Mesothelial cell of epicardium (in vitro differentiated cells): ENCODE results near the gene FYN. TPM values are rescaled to one million over a fixed set of nuclear protein-coding genes. Genes with fewer than 3 reads are reported as not detected.

Source experiments
- DNase-seq, 2 experiments: peaks; one replicate each; pipeline ENCODE4 v3.0.0; 2021; ENCODE audit warnings: low spot score in 2 of 2; ENCODE audit not compliant: unreplicated experiment in 2 of 2
- H3K27ac Mint-ChIP-seq: 2 replicates; pipeline ENCODE4 v1.8.0; 2021; ENCODE audit warnings: mixed read lengths
- H3K27me3 Mint-ChIP-seq: 2 replicates; pipeline ENCODE4 v1.8.0; 2021; ENCODE audit warnings: low read depth, mixed read lengths
- H3K36me3 Mint-ChIP-seq: 2 replicates; pipeline ENCODE4 v1.8.0; 2021; ENCODE audit warnings: mixed read lengths
- H3K4me1 Mint-ChIP-seq: 2 replicates; pipeline ENCODE4 v1.8.0; 2021; ENCODE audit warnings: mixed read lengths
- H3K4me3 Mint-ChIP-seq: 2 replicates; pipeline ENCODE4 v1.8.0; 2021; ENCODE audit warnings: mild to moderate bottlenecking, moderate library complexity, mixed read lengths
- H3K9me3 Mint-ChIP-seq: 2 replicates; pipeline ENCODE4 v1.8.0; 2021; ENCODE audit warnings: mixed read lengths
- CTCF ChIP-seq: fragments of 200-600 bp; sonication (generic); IDR thresholded peaks from one replicate; pipeline ENCODE4 v1.5.0; 2021; ENCODE audit warnings: antibody characterized with exemption; ENCODE audit not compliant: unreplicated experiment
- total RNA-seq: library from RNA; stranded (reverse); gene quantifications from 3 replicates; pipeline ENCODE4 v1.2.1, GENCODE V29; 2021

Gene FYN
- total RNA-seq, 1 donor from 2014 or later, result 115 TPM

- Mint-ChIP-seq H3K27me3 (no peaks in the 10 kb centered on the region), H3K36me3 (peaks cover 10% of the 10 kb centered on the region), H3K9me3 (no peaks in the 10 kb centered on the region), H3K4me3 (no peak overlapping the region), H3K27ac (no peak overlapping the region), H3K4me1 (no peaks in the 10 kb centered on the region)
- TF ChIP-seq CTCF, result no peak
- no peak for DNase-seq
Observed at GRCh38 chr6:111648100-111648499, 225.2 kb downstream of the FYN start.

GRCh38 chr6:111646942-111647341 is 226.3 kb downstream of the FYN start:
- no peaks in the 10 kb centered on the region for H3K9me3 Mint-ChIP-seq
- H3K4me1 Mint-ChIP-seq, result peaks cover 4% of the 10 kb centered on the region
- H3K36me3 Mint-ChIP-seq, result peaks cover 10% of the 10 kb centered on the region
- H3K27me3 Mint-ChIP-seq, result no peaks in the 10 kb centered on the region
- no peak overlapping the region for H3K27ac Mint-ChIP-seq
- no peak for DNase-seq
- no peak overlapping the region for H3K4me3 Mint-ChIP-seq
- TF ChIP-seq CTCF, result no peak

GRCh38 chr6:111646034-111646433 is 227.2 kb downstream of the FYN start:
- Mint-ChIP-seq H3K4me3 (no peak overlapping the region), H3K9me3 (no peaks in the 10 kb centered on the region), H3K36me3 (peaks cover 10% of the 10 kb centered on the region), H3K27me3 (no peaks in the 10 kb centered on the region), H3K27ac (no peak overlapping the region), H3K4me1 (peaks cover 4% of the 10 kb centered on the region)
- no peak for DNase-seq
- no peak for TF ChIP-seq CTCF

DNA sequence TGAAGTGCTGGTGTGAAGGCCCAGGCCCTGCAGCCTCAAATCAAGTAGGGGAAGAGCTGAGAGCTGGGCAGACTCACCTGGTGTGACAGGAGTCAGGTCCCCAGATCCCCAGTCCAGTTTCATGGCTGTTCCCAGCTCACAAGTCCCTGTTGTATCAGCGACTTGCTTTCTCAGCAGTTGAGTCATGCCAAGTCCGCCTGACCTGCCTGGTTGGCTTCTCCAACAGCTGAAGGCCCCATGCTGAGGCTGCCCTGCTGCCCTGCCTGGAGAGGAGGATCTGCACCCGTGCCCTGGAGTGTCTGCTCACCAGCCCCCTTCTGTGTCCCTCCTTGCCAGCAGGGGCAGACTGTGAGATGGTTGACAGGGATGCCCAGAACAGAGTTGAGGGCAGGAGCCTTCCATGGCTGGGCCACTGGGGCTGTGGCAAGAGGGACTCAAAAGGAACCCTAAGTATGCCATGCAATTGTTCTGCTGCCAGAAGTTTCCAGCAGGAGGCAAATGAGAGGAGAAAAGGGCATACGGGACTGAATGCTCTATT is 228.3 kb downstream of the FYN start:
- peaks cover 14% of the 10 kb centered on the region for H3K36me3 Mint-ChIP-seq
- no peak for DNase-seq
- no peaks in the 10 kb centered on the region for H3K27me3 Mint-ChIP-seq
- no peak overlapping the region for H3K4me3 Mint-ChIP-seq
- TF ChIP-seq CTCF, result no peak
- H3K4me1 Mint-ChIP-seq, result peaks cover 4% of the 10 kb centered on the region
- H3K9me3 Mint-ChIP-seq, result peaks cover 5% of the 10 kb centered on the region
- H3K27ac Mint-ChIP-seq, result no peak overlapping the region

DNA sequence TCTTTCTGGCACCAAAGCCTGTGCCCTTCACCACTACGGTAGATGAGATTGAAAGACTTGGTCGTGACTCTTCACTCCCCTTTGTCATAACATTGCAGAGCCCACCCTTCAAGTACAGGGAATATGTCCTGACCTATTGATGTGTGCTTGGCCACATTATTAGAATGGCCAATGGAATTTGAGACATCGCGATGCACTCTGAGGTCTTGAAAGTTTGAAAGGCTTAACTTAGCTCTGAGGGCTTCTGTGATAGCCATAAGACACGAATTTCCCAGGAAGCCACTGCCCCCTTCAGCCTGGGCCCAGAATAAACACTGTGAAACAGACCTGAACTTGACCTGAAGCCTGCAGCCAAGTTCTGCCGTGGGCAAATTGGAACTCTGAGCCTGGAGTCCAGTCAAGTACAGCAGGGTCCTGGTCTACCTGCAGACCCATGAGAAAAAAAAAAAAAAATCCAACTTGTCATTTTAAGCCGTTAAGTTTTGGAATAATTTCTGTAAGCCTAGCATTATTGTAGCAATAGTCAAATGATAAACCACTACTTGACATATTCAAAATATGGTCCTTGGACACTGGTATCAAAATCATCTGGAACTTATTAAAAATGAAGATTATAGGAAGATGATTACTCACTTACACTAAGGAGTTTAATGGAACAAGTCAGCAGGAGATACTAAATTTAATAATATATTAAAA is 230.6 kb downstream of the FYN start:
- H3K4me1 Mint-ChIP-seq, result peaks cover 4% of the 10 kb centered on the region
- peak in 1 of 2 experiments; percentile 40 for DNase-seq
- peak overlapping the region; percentile 25 for H3K27ac Mint-ChIP-seq
- H3K36me3 Mint-ChIP-seq, result peaks cover 13% of the 10 kb centered on the region
- no peak overlapping the region for H3K4me3 Mint-ChIP-seq
- peaks cover 13% of the 10 kb centered on the region for H3K9me3 Mint-ChIP-seq
- no peaks in the 10 kb centered on the region for H3K27me3 Mint-ChIP-seq
- TF ChIP-seq CTCF, result no peak
